ENCODE results near the gene SERPINB11.
"Not testable (repeated sequence)": the region's sequence is repeated elsewhere in the genome, so short reads cannot be mapped to it uniquely, and the experiment has no call there.

SERPINB11 gene

GRCh38 chr18:63730773-63731172, 28.0 kb downstream of the SERPINB11 start:
- no peak for DNase-seq (ENCODE audit: low read depth)

- no peak for DNase-seq (ENCODE audit: low read depth)
Observed at GRCh38 chr18:63731215-63731614, 28.5 kb downstream of the SERPINB11 start.

- no peak for DNase-seq (ENCODE audit: low read depth)
Observed at GRCh38 chr18:63736876-63737275, 34.1 kb downstream of the SERPINB11 start.

GRCh38 chr18:63741769-63742168, 39.0 kb downstream of the SERPINB11 start:
- peak; percentile 16 for DNase-seq (ENCODE audit: low read depth)

- DNase-seq (ENCODE audit: low read depth): no peak
Observed at GRCh38 chr18:63747006-63747405, 44.2 kb downstream of the SERPINB11 start.

- no peak for DNase-seq (ENCODE audit: low read depth)
Observed at GRCh38 chr18:63749489-63749888, 46.7 kb downstream of the SERPINB11 start.

GRCh38 chr18:63752636-63753035, 49.9 kb downstream of the SERPINB11 start:
- DNase-seq (ENCODE audit: low read depth): no peak

GRCh38 chr18:63753676-63754075, 50.9 kb downstream of the SERPINB11 start:
- DNase-seq (ENCODE audit: low read depth): no peak

- peak; percentile 78 for DNase-seq (ENCODE audit: low read depth)
Observed at GRCh38 chr18:63757541-63757940, 54.8 kb downstream of the SERPINB11 start.

- no peak for DNase-seq (ENCODE audit: low read depth)
Observed at GRCh38 chr18:63758615-63759240, 56.0 kb downstream of the SERPINB11 start.

GRCh38 chr18:63759786-63760185, 57.0 kb downstream of the SERPINB11 start:
- DNase-seq (ENCODE audit: low read depth): not testable (repeated sequence)

- DNase-seq (ENCODE audit: low read depth): peak; percentile 77
Observed at GRCh38 chr18:63762518-63762917, 59.8 kb downstream of the SERPINB11 start.

GRCh38 chr18:63763831-63764600, 61.3 kb downstream of the SERPINB11 start:
- peak; percentile 78 for DNase-seq (ENCODE audit: low read depth)

- no peak for DNase-seq (ENCODE audit: low read depth)
Observed at GRCh38 chr18:63765837-63766236, 63.1 kb downstream of the SERPINB11 start.

All from fibroblast of gingiva (primary cell).